ENCODE measurements around the gene NLRP13.
"Not testable (repeated sequence)": the region's sequence is repeated elsewhere in the genome, so short reads cannot be mapped to it uniquely, and the experiment has no call there.

NLRP13 gene

DNA sequence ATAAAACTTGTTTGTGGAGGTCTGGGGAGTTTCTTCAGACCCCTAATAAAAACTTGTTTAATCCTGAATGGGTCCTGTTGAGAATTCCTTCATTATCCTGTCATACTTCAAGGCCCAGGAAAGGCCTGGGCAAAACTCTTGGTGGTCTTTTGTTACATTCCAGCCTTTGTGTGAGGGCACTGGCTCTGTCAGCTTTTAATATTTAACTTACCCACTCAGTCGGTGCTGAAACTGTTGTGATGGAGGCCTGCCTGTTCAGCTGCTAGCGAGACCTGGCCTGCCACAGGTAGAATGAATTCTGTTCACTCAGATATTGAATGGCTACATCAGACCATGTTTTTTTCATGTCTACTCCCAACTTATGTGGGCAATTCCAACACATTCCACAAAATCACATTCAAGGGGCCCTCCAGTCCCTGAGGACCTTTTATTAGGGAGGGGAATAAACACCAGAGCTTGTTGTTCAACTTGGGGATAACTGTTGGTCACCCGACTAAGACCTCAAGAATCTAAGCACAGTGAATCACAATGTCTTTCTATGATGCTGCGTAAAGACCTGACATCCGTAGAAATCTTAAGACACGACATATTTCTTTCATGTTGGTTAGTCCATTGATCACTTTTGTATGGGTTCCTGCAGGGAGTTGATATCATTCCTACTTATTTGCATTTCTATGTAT is 28.0 kb upstream of the NLRP13 start:
- Histone ChIP-seq H3K9me2 (replicated peaks; ENCODE audit: low read depth, low read length) (no peaks in the 10 kb centered on the region), H3K4me3 (ENCODE audit: low read length, poor library complexity, severe bottlenecking) (no peak overlapping the region), H2AFZ (ENCODE audit: low read length) (no peak overlapping the region), H3K4me1 (ENCODE audit: insufficient read depth, low read length, poor library complexity, severe bottlenecking) (no peaks in the 10 kb centered on the region), H3K9ac (ENCODE audit: low read depth, low read length, poor library complexity, severe bottlenecking) (no peak overlapping the region), H3F3A (ENCODE audit: low read depth) (no peaks in the 10 kb centered on the region), H3K36me3 (ENCODE audit: insufficient read depth, low read length) (no peaks in the 10 kb centered on the region), H3K4me2 (ENCODE audit: low read depth, low read length, poor library complexity, severe bottlenecking) (no peak overlapping the region), H3K9me3 (ENCODE audit: insufficient read depth, low read depth, low read length) (peaks cover 6% of the 10 kb centered on the region; the same call in 1 of the 2 replicates), H3K79me2 (ENCODE audit: insufficient read depth, low read length) (no peaks in the 10 kb centered on the region), H3K27me3 (ENCODE audit: insufficient read depth, low read length, poor library complexity, severe bottlenecking) (no peaks in the 10 kb centered on the region), H4K20me1 (ENCODE audit: insufficient read depth, low read length, poor library complexity, severe bottlenecking) (no peaks in the 10 kb centered on the region)
- TF ChIP-seq EZH2phosphoT487 (IDR thresholded peaks at IDR 0.05; ENCODE audit: borderline replicate concordance) (no peak), CTCF (conservative IDR thresholded peaks at IDR 0.05; ENCODE audit: low read length) (no peak)

- TF ChIP-seq CTCF (conservative IDR thresholded peaks at IDR 0.05; ENCODE audit: low read length), result no peak
- TF ChIP-seq EZH2phosphoT487 (IDR thresholded peaks at IDR 0.05; ENCODE audit: borderline replicate concordance), result no peak
- no peak overlapping the region for H2AFZ ChIP-seq (ENCODE audit: low read length)
- H3K4me3 ChIP-seq (ENCODE audit: low read length, poor library complexity, severe bottlenecking), result no peak overlapping the region
- peaks cover 6% of the 10 kb centered on the region; the same call in 1 of the 2 replicates for H3K9me3 ChIP-seq (ENCODE audit: insufficient read depth, low read depth, low read length)
- no peaks in the 10 kb centered on the region for H3K36me3 ChIP-seq (ENCODE audit: insufficient read depth, low read length)
- no peaks in the 10 kb centered on the region for H3F3A ChIP-seq (ENCODE audit: low read depth)
- no peaks in the 10 kb centered on the region for H3K27me3 ChIP-seq (ENCODE audit: insufficient read depth, low read length, poor library complexity, severe bottlenecking)
- no peaks in the 10 kb centered on the region for H3K4me1 ChIP-seq (ENCODE audit: insufficient read depth, low read length, poor library complexity, severe bottlenecking)
- H4K20me1 ChIP-seq (ENCODE audit: insufficient read depth, low read length, poor library complexity, severe bottlenecking), result no peaks in the 10 kb centered on the region
- no peak overlapping the region for H3K9ac ChIP-seq (ENCODE audit: low read depth, low read length, poor library complexity, severe bottlenecking)
- H3K79me2 ChIP-seq (ENCODE audit: insufficient read depth, low read length), result no peaks in the 10 kb centered on the region
- H3K4me2 ChIP-seq (ENCODE audit: low read depth, low read length, poor library complexity, severe bottlenecking), result no peak overlapping the region
- no peaks in the 10 kb centered on the region for H3K9me2 ChIP-seq (replicated peaks; ENCODE audit: low read depth, low read length)
Measured at GRCh38 chr19:55958356-55958755, 26.2 kb upstream of the NLRP13 start.

DNA sequence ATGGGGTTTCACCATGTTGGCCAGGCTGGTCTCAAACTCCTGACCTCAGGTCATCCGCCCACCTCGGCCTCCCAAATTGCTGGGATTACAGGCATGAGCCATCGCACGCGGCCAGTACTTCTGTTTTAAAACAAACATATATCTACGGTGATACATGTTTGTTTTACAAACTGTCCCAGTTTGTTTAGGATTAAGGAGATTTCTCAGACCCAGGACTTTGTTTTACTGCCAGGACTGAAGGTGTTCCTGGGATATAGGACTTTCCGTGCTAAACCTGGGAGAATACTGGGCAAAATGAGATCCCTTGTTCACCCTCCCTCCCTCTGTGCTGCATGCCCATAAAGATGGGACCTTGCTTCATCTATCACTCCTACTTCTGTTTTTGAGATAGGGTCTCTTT is 24.3 kb upstream of the NLRP13 start:
- no peaks in the 10 kb centered on the region for H3K36me3 ChIP-seq (ENCODE audit: insufficient read depth, low read length)
- no peak overlapping the region for H3K4me2 ChIP-seq (ENCODE audit: low read depth, low read length, poor library complexity, severe bottlenecking)
- H3K4me1 ChIP-seq (ENCODE audit: insufficient read depth, low read length, poor library complexity, severe bottlenecking), result no peaks in the 10 kb centered on the region
- H3K9me3 ChIP-seq (ENCODE audit: insufficient read depth, low read depth, low read length), result peaks cover 3% of the 10 kb centered on the region; the same call in 1 of the 2 replicates
- no peaks in the 10 kb centered on the region for H3K9me2 ChIP-seq (replicated peaks; ENCODE audit: low read depth, low read length)
- no peak overlapping the region for H2AFZ ChIP-seq (ENCODE audit: low read length)
- TF ChIP-seq EZH2phosphoT487 (IDR thresholded peaks at IDR 0.05; ENCODE audit: borderline replicate concordance) (no peak), CTCF (conservative IDR thresholded peaks at IDR 0.05; ENCODE audit: low read length) (no peak)
- H3K27me3 ChIP-seq (ENCODE audit: insufficient read depth, low read length, poor library complexity, severe bottlenecking), result no peaks in the 10 kb centered on the region
- no peaks in the 10 kb centered on the region for H3F3A ChIP-seq (ENCODE audit: low read depth)
- no peaks in the 10 kb centered on the region for H3K79me2 ChIP-seq (ENCODE audit: insufficient read depth, low read length)
- no peaks in the 10 kb centered on the region for H4K20me1 ChIP-seq (ENCODE audit: insufficient read depth, low read length, poor library complexity, severe bottlenecking)
- H3K4me3 ChIP-seq (ENCODE audit: low read length, poor library complexity, severe bottlenecking), result no peak overlapping the region
- no peak overlapping the region for H3K9ac ChIP-seq (ENCODE audit: low read depth, low read length, poor library complexity, severe bottlenecking)

DNA sequence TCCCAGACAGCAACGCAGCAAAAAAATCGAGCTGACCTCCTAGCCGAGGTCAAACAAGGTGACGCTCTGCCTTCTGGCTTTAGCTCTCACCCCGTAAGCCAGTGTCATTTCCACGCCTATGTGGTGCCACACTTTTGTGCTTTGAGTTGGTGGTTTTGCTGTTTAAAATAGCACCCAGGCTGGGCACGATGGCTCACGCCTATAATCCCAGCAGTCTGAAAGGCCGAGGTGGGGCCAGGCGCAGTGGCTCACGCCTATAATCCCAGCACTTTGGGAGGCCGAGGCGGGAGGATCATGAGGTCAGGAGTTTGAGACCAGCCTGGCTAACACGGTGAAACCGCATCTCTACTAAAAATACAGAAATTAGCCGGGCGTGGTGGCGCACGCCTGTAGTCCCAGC is 18.4 kb upstream of the NLRP13 start:
- H3K4me1 ChIP-seq (ENCODE audit: insufficient read depth, low read length, poor library complexity, severe bottlenecking); H3K27me3 ChIP-seq (ENCODE audit: insufficient read depth, low read length, poor library complexity, severe bottlenecking); H3K36me3 ChIP-seq (ENCODE audit: insufficient read depth, low read length); H3K79me2 ChIP-seq (ENCODE audit: insufficient read depth, low read length); H3K9ac ChIP-seq (ENCODE audit: low read depth, low read length, poor library complexity, severe bottlenecking); H2AFZ ChIP-seq (ENCODE audit: low read length); H3F3A ChIP-seq (ENCODE audit: low read depth); H3K9me2 ChIP-seq (replicated peaks; ENCODE audit: low read depth, low read length); H4K20me1 ChIP-seq (ENCODE audit: insufficient read depth, low read length, poor library complexity, severe bottlenecking); H3K4me3 ChIP-seq (ENCODE audit: low read length, poor library complexity, severe bottlenecking); H3K9me3 ChIP-seq (ENCODE audit: insufficient read depth, low read depth, low read length); H3K4me2 ChIP-seq (ENCODE audit: low read depth, low read length, poor library complexity, severe bottlenecking): not testable (repeated sequence)
